SIG-M5 treated with dmso at 0.1 percent for 504 hours (cell line): ENCODE measurements around the gene ERCC2.

Experiments
- DNase-seq: peaks from one replicate; lab custom pipeline; 2025; ENCODE audit not compliant: unreplicated experiment; lab: John Stamatoyannopoulos, UW

ERCC2 gene

DNA sequence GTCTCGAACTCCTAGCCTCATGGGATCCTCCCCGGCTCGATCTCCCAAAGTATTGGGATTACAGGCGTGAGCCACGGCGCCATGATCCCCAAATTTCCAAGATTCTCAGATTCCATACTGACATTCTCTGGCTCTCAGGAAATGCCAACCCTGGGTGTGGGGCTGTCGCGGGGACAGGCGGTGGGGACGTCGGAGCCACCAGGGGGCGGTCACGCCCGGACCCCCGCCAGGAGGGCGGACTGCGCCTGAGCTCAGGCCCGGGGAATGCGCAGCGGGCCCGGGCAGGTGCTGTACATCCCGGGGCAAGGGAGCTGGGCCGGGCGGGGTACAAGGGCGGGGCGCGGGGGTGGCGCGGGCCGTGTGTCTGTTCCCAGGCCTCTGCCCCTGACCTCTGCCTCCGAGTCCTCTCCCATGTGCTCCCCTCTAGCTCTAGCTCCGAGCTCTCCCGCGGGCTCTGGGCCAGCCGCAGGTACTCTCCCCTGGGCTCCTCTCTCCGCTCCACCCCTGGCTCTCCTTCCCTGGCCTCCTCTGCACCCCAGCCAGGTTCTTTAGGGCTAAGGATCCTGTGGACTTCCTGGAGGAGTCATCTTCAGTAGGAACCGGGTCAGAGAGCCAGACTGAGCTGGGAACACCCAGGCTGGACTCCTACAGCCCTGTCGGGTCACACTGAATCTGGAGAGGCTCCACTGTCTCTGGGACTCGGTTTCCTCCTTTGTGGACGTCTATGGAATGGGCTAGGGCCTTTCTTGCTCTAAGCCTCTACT is 32.1 kb upstream of the ERCC2 start:
- no peak for DNase-seq

DNA sequence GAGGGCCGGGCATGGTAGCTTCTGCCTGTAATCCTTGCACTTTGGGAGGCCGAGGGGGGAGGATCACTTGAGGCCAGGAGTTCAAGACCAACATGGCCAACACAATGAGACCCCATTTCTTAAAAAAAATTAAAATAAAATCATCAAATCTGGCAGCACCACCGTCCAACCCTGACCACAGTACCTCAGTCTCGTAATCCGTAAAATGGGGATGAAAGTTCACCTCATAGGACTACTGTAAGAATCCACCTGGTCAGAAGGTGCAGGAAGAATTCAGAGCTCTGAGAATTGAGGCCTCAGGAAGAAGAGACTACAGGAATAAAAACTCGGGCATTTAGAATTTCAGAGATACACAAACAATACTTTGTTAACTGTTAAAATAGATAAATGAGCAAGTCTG is 31.4 kb upstream of the ERCC2 start:
- DNase-seq: no peak

DNA sequence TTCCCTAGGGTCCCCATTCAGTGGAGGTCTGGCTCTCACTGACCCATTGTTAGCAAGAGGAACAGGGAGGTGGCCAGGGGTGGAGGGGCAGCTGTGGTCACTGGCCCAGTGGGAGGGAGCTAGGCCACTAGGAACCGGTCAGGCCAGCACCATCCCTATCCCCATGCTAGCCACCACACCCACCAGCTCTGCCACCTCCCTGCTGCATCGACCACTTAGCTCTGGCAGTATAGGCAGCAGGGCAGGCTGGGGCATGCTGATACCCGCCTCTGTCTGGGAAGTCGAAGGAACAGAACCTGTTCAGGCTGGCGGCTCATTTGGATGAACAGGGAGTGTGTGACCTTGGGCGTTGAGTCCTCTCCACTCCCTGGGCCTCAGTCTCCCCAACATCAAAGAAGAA is 29.8 kb upstream of the ERCC2 start:
- no peak for DNase-seq

DNA sequence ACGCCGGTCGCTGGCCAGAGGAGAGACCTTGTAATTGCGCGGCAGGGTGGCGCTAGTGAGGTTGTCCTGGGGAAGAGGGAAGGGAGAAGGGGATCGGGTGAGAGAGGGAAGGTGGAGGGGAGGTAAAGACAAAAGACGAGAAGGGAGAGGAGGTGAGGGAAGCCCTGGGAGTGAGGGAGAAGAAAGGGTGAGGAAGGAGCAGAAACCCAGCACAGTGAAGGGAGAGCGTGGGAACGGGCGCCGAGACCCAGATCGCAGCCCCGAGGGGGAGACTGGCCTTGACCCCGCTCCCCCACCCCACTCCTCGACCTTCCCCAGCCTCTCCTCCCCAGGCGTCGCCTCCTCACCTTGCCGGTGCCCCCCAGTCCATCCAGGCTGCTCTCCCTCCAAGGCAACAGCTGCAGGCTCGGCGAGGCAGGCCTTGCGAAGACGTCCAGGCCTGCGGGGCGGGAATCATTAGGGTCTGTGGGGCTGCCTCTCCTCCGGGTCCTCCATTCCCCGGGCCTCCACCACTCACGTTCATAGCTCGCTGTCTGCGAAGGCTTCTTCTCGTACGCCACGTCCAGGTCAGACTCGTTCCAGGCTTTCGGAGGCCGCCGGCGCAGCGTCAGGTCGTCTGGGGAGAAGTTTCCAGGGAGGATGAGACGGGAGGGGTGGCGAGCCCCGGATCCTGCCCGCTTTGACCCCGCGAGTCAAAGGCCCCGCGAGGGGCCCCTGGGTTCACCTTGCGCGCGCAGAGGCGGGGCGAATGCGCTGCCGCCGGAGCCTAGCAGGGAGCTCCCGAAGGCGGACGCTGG is 25.6 kb upstream of the ERCC2 start:
- no peak for DNase-seq

DNA sequence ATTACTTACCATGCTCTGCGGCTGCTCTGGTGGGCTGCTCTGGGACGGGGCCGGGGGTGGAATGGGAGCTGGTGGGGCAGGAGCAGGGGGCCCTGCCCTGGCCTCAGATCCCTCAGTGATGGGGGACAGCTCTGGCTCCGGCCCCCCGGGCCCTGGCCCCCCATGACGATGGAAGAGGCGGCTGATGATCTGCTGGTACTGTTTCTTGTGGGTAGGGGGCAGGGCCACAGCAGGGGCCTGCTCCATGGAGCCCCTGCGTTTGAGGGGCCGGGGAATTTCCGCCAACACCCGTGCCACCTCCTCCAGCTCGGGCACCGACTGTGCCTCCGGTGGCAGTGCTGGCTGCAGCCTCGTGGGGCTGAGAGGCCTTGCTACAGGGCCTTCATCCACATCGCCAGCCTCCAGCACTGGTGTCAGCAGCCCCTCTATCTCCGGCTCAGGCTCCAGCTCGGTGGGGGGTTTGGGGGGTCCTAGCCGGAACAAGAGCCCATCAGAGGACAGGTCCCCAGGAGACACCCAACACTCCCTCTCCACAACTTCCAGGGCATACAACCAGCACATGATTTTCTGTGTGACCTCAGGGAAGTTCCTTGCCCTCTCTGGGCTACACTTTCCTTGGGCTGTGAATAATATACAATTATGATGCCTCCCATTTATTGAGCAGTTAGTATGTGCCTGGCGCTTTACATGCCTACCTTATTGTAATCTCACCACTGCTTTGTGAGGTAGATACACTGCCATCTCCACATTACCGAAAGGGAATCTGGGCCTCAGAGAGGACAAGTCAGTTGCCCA is 21.7 kb upstream of the ERCC2 start:
- no peak for DNase-seq

DNA sequence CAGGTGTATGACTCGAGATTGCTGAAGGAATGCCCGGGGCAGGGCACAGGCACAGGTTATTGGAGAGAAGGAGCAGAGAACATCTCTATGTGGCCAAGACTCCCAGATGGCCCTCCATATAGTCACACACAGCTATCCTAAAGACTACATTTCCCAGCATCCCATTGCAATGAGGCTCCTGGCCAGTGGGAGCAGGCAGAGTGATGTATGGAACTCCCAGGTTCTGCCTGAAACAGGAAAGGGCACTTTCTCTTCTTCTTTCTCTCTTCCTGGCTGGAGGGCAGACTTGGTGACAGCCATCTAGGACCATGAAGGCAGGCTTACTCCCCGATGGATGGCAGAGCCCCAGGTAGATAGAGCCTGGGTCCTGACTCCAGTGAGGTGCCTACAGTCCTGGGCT is 21.0 kb upstream of the ERCC2 start:
- peak; percentile 42 for DNase-seq

DNA sequence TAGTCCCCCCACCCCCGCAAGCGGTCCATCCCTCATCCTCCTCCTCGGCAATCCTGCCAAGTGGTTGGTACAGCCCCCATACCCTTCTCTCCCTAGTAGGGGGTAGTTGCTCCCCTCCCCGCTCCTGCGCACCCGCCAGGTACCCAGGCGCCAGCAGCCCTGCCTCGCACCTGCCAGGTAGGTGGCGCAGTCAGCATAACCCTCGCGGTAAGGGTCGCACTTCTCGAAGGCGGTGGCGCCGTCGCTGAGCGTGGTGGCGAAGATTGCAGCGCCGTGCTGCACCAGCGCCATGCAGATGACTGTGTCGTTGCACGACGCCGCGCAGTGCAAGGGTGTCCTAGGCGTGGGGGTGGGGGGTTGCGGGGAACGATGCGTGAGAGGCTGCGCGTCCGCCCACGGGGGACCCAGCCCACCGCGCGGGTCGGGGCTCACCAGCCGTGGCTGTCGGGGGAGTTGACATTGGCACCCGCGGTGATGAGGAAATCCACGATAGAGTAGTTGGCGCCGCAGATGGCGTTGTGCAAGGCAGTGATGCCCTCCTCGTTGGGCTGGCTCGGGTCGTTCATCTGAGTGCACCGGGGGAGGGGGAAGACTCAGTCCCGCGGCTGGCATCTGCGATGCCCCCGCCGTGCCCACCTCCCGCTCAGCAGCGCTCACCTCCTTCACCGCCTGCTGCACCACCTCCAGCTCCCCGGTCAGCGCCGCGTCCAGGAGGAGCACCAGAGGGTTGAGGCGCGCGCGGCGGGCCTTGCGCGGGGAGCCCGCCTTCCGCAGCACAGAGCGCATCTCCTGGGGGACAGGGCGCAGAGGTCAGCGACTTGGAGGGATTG is 15.2 kb upstream of the ERCC2 start:
- DNase-seq: no peak

DNA sequence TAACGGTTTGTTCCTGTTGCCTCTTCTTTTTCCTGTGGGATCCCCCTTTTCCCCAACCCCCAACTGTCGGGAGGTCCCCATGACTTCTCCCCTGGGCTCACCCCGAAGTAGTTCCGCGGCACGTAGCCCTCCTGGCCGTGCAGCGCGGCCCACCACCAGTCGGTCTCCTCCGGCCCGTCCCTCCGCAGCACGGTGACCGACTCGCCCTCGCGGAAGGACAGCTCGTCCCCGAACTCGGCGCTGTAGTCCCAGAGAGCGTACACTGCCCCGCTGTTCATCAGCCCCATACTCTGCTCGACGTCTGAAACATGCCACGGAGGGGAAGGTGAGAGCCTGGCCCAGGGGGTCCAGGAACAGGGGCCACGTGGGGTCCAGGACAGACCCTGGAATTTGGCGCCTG is 12.1 kb upstream of the ERCC2 start:
- DNase-seq: no peak

DNA sequence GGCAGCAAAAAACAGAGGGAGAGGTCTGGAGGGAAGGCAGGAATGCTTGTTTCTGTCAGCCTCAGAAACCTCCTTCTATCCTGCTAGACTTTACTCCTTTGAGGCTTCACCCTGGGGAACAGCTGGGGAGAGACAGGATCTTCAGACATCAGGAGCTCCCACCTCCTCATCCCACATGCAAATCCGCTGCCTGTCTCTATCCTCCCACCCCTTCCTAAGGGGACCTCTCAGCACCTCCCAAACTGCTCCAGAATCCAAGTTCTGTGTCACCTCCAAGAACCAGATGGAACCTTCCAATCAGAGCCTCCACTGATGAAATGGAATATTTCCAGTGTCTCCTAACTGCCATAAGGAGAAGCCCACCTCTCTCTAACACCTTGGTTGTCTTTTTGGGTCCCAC is 9.7 kb upstream of the ERCC2 start:
- no peak for DNase-seq

DNA sequence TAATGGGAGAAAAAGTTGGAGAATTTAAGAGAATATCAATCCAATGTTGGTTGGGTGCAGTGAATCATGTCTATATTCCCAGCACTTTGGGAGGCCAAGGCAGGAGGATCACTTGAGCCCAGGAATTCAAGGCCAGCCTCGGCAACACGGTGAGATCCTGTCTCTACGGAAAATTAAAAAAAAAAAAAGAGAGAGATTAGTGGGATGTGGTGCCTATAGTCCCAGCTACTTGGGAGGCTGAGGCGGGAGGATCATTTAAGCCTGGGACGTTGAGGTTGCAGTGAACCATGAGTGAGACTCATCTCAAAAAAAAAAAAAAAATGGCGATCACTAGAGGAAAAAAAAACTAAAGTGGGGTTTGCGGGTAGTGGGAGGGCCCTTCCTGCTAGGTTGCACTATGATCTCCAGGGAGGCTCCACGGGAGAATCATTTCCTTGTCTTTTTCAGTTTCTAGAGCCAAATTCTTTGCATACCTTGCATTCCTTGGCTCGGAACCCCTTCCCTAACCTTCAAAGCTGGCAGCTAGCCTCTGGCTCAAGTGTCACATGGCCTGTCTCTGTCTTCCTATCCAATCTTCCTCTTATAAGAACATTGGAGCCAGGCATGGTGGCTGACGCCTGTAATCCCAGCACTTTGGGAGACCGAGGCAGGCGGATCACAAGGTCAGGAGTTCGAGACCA is 5.8 kb upstream of the ERCC2 start:
- DNase-seq: no peak

DNA sequence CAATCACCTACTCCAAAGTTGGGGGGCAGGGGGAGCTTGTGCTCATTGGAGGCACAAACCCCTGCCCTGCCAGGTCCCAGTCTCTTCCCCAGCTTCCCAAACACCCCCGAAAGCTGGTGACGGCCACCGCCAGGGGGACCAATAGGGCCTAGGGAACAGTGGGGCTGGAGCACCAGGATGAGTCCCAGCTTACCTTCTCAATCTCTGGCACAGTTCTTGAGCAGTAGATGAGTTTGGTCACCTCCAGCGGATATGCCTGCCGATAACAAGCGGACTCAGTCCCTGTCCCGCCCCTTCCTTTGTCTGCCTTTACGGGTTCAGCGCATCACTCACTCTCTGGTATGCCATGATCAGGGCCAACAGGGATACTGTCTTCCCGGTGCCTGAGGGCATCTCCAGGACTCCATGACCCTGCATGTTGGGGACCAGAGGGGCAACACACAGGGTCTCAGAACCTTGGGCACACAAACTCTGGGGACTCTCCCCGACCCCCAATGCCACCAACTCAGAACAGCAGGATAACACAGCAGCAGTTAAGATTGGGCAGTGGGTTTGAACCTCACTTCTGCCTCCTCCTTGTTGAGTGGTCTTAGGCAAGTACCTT is 1.5 kb downstream of the ERCC2 start:
- no peak for DNase-seq

DNA sequence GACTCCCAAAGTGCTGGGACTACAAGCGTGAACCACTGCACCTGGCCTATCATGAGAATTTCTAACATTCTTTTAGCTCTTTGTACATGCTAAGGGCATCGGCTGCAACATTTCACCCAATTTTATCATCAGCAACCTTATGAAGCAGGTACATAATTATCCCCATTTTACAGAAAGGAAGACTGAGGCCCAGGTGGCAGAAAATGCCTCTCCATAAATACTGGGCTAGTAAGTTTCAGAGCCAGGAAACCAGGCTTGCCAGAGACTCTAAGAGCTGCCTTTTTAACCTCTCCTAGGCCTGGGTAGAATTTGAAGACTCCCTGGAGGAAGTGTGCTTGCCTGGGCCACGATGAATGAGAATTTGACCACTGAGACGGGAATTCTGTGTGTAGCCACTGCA is 2.2 kb downstream of the ERCC2 start:
- no peak for DNase-seq

DNA sequence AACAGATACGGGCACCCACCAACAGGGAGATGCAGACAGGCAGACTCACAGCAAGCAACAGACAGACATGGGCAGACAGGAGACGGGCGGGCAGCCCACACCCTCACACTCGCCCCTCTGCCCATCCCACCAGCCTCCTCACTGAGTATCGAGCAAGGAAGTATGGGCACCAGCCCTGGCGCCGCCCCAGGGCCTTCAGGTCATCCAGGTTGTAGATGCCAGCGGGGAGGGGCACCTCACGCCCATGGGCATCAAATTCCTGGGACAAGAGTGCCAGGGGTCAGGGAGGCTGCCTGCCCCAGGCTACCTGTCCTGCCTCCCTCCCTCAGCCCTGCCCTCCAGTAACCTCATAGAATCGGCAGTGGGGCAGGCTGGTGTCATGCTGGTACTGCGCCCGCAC is 5.7 kb downstream of the ERCC2 start:
- no peak for DNase-seq

DNA sequence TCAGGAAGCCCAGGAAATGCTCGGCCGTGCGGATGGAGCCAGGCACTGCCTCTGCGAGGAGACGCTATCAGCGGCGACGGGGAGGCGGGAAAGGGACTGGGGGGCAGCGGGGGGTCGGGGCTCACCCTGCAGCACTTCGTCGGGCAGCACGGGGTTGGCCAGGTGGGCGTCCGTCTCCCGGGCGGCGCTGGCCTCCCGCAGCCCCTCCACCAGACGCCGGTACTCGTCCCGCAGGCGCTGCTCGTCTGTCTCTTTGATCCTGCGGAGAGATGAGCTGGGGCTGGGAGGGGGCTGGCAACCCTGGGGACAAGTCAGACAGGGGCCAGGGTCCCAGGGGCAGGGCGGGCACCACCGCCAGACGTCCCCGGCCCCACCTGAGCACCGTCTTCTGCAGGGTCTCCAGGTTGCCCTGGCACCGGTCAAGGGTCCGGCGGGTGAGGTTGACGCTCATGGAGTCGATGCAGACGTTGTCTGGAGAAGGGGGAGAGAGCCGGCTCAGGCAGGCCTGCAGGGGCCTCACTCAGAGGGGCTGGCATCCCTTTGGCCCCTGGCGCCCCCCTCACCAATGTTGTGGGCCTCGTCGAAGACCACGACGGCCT is 6.4 kb downstream of the ERCC2 start:
- DNase-seq: no peak

DNA sequence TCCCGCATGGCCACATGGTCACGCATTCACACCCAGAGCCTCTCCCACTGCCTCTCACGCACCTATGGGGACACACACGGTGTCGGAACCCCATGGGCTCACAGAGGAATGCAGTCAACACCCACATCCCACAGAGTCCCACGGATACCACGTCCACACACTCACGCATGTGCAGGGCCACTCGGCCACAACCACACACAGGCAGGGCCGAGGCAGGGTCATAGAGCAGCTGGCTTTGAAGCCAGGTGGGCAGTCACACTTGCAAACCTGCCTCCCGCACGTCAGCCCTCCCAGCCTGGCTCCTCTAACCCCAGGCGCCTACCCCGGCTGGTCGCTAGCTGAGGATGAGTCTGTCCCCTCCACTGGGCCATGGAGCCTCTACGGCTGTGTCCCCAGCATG is 8.1 kb downstream of the ERCC2 start:
- no peak for DNase-seq

DNA sequence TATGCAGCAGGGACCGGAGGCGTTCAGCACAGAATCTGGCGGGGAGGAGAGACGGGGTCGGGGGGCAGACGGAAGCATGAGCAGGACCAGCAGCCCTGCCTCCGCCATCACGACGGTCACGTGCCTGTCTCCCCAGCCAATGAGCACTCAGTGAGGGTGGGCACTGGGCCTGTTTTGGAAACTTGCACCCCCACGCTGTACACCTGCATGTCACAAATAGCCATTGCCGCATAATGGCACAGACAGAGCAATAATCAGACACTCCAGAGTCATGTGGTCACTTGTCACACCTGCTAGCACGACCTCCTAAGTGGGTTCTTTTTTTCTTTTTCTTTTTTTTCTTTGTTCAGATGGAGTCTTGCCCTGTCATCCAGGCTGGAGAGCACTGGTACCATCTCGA is 8.8 kb downstream of the ERCC2 start:
- no peak for DNase-seq

DNA sequence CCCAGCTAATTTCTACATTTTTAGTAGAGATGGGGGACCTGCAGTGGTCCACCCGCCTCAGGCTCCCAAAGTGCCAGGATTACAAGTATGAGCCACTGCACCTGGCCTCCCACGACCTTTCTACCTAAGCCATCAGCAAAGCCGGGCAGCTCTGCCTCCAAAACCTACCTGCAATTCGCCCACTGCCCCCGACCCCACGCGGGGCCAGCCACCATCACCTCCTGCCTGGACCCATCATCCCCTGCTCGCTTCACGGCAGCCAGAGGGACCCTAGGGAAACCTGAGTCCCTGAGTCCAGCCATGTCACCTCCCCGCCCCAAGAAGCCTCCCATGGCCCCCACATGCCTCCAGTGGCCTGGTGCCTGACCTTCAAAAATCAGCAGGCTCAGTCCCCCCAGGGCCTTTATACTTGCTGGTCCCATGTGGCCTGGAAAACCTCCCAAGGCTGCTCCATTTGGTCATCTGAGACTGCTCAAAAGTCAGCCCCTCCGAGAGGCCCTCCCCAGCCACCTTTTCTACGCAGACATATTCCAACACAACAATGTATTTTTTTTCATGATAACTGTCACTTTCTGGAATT is 12.1 kb downstream of the ERCC2 start:
- no peak for DNase-seq

DNA sequence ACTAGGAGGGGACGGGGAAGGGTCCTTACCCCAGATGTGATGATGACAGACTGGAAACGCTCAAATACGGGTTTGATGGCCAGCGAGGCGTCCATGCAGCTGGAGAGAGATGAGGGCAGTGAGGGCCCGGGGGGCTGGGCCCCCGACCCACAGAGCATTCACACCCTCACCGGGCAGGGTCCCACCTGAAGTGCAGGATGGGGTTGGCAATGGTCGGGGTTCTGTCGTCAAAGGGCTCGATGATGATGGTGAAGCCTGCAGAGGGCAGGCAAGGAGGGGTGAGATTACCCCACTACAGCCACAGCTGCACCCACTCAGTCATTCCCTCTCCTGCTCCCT is 13.0 kb downstream of the ERCC2 start:
- no peak for DNase-seq

DNA sequence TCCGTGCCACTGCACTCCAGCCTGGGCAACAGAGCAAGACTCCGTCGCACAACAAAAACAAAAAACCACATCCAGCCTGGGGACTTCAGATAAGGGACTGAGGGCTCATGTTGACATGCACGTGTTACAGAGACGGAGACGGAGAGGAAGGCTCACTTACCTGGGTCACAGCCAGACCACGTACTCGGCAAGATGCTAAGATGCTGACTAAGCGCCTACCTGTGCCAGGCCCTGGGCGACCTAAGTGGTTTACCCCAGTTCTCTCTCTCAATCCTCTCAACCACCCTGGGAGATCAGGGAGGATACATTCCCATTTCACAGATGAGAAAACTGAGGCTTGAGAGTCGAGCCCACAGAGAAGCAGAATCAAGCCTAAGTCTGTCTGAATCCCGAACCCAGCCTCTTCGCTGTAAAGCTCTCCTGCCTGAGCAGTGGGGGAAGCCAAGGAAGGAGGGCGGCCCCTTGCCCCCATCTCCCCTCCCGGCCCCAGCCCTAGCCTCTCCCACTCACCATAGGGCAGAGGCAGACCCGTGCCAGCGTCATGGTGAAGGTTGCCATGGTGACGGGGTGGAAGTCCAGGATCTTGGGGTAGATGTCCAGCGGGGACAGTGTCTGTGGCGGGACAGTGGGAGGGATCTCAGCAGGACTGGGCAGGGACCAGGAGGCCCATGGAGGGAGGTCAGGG is 13.5 kb downstream of the ERCC2 start:
- DNase-seq: no peak
